ENCODE results near the gene ILF2.

DNA sequence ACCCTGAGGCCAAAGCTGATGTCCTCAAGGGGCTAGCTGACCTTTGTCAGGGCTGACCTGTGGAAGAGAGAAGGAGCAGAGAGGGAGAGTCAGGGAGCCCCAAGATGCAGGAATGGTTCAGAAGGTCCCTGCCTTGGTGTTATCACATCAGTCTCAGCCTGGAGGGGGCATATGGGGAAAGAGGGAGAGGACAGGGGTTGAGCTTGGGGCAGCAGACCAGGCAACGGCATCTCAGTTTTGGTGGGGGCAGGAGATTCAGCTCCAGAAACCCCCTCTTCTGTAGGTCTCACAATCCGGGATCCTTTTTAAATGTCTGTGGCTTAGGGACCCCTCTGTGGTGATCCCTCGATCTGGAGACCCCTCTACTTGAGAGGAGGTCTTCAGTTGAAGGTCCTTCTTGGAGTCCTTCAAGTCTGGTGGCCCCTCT is 44.3 kb downstream of the ILF2 start:
- TF ChIP-seq CTCF (IDR thresholded peaks at IDR 0.05) = no peak
- TF ChIP-seq POLR2AphosphoS5 (IDR thresholded peaks at IDR 0.05; ENCODE audit: low read depth, low read length) = no peak
- TF ChIP-seq SIN3A (IDR thresholded peaks at IDR 0.05; ENCODE audit: borderline replicate concordance, insufficient read depth, low read depth, low read length) = no peak
- no peak for TF ChIP-seq TCF7L2 (IDR thresholded peaks at IDR 0.05; ENCODE audit: low read depth, low read length)
- TF ChIP-seq, protein P1, sequence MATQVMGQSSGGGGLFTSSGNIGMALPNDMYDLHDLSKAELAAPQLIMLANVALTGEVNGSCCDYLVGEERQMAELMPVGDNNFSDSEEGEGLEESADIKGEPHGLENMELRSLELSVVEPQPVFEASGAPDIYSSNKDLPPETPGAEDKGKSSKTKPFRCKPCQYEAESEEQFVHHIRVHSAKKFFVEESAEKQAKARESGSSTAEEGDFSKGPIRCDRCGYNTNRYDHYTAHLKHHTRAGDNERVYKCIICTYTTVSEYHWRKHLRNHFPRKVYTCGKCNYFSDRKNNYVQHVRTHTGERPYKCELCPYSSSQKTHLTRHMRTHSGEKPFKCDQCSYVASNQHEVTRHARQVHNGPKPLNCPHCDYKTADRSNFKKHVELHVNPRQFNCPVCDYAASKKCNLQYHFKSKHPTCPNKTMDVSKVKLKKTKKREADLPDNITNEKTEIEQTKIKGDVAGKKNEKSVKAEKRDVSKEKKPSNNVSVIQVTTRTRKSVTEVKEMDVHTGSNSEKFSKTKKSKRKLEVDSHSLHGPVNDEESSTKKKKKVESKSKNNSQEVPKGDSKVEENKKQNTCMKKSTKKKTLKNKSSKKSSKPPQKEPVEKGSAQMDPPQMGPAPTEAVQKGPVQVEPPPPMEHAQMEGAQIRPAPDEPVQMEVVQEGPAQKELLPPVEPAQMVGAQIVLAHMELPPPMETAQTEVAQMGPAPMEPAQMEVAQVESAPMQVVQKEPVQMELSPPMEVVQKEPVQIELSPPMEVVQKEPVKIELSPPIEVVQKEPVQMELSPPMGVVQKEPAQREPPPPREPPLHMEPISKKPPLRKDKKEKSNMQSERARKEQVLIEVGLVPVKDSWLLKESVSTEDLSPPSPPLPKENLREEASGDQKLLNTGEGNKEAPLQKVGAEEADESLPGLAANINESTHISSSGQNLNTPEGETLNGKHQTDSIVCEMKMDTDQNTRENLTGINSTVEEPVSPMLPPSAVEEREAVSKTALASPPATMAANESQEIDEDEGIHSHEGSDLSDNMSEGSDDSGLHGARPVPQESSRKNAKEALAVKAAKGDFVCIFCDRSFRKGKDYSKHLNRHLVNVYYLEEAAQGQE (IDR thresholded peaks at IDR 0.05; ENCODE audit: insufficient read depth in 1 of 2, low read depth in 2 of 2, low read length in 1 of 2) = no peak

Data from Panc1 (cell line).